ENCODE results near the gene ROR2.
A peak's percentile ranks its signal among the peaks of the same experiment; 100 is the strongest.
"Not testable (repeated sequence)": the region's sequence is repeated elsewhere in the genome, so short reads cannot be mapped to it uniquely, and the experiment has no call there.

ROR2 gene

DNA sequence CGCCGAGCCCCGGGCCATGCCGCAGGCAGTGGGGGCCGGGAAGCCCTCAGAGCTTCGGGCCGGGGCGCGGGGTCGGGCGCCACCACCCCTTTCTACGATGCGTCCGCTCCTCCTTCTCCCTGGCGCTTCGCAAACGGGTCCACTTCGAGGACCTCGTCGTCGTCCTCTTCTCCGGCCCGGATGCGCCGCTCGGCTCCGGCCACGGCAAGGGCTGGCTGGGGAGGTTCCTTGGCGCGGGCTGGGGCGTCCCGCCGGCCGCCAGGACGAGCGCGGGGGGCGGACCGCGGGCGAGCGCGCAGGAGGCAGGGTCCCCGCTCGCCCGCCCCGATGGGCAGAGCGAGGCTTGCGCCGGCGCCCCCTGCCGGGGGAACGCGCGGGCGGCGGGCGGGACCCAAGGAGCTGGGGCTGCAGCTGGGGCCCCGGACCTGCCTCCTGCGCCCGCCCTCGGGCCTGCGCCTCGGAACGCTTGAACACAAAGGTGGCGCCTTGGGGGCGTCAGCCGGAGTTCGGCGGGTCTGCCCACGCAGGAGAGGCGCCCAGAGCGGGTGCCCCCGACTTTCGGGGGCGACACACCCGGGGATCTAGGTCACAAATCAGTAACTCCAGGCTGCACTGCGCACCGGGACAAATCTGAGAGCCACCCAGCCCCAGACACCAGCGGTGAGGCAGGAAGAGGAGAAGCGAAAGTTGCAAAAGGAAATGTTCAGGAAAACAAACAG is at the start of gene ROR2:
ROR2 (minus strand) TSS at position 283 of the 719 bp plus-strand sequence.
- no peak for DNase-seq (ENCODE audit: low spot score)

DNA sequence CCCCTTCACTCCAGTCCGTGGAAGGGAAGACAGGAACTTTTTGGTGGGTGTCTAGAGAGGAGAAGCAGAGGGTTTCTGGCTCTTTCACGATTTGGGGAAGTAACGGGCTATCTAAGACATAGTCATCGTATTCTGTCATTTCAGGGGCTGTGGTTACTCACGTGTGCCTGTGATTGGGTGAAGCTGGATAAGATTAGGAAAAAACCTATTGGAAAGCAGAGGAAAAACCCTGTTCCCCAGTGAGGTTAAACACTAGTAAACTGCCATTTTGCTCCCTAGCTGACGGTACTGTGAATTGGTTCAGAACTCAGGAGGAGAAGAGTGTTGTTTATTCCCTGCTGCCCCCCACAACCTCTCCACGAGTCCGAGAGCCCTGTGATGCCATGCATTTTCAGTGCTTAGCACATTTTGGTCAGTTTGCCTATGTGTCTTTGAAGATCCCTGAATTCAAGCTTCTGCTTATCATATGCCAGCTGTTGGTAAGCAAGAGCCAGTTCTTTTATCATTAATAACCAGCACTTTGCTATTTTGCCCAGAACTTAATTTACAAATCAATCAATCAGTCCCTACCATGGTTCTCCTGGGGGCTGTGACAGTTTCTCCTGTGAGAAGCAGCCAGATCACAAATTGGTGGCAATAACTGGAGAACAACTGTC is 45.1 kb upstream of the ROR2 start:
- no peak for DNase-seq (ENCODE audit: low spot score)

DNA sequence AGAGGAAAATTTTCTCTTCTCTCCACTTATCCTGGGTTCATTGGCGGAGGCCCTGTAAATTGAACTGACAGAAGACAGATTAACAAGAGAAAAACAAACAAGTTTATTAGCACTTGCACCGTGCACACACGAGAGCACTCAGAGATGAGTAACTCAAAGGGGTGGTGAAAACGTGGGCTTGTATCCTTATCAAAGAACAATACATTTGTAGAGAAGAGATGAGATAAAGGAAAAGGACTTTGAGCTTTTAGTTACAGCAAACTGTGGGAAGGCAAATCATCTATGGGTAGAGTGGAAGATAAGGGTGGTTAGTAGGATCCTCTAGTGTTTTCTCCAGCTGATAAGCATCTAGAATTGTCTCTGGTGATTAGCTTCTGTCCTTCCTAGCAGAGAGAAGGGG is 44.4 kb upstream of the ROR2 start:
- DNase-seq (ENCODE audit: low spot score) = no peak

- peak; percentile 48 for DNase-seq (ENCODE audit: low spot score)
These were observed 42.5 kb upstream of the ROR2 start for GRCh38 chr9:91992461-91993041.

- DNase-seq (ENCODE audit: low spot score) = no peak
These were observed 41.8 kb upstream of the ROR2 start for GRCh38 chr9:91991721-91992341.

DNA sequence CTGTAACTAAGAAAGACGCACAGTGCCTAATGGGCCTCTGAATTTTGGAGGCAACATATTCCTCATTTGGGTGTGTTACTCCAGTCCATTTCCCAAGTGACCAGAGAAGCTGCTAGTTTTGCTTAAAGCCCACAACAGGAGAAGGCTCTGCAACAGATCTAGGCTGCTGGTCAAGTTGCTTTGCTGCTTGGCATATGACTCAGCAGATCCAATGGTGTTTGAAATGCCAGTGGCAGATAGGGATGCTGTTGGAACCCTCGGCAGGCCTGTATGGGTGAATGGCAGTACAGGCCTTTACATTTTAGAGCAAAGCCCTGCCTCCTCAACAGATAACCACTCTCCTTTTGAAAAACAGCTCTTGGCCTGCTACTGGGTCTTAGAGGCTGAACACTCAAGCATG is 36.2 kb upstream of the ROR2 start:
- DNase-seq (ENCODE audit: low spot score) = no peak

- no peak for DNase-seq (ENCODE audit: low spot score)
These were observed 35.7 kb upstream of the ROR2 start for GRCh38 chr9:91985692-91986091.

GRCh38 chr9:91978740-91979414 is 28.8 kb upstream of the ROR2 start:
- peak; percentile 86 for DNase-seq (ENCODE audit: low spot score)

DNA sequence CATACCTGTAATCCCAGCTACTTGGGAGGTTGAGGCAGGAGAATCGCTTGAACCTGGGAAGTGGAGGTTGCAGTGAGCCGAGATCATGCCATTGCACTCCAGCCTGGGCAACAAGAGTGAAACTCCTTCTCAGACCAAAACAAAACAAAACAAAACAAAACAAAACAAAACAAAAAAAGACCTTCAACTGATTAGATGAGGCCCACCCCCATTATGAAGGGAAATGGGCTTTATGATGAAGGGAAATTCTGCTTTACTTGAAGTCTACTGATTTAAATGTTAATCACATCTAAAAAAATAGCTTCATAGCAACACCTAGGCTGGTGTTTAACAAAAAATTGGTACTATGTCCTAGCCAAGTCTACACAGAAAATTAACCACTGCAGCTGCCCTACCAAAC is 25.2 kb upstream of the ROR2 start:
- not testable (repeated sequence) for DNase-seq (ENCODE audit: low spot score)

DNA sequence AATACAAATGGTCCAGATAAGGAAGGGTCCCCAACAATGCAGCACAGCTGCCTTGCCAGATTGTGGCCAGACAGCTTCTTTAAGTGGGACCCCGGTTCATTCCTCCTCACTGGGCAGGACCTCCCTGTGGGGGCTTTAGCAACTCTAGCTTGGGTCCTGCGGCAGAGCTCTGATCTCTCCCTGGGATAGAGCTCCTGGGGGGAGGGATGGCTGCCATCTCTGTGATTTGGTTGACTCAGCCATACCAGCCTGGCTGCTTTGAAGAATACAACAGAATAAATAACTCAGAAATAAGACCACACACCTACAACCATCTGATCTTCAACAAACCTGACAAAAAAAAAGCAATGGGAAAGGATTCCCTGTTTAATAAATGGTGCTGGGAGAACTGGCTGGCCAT is 22.7 kb upstream of the ROR2 start:
- DNase-seq (ENCODE audit: low spot score) = no peak

- no peak for DNase-seq (ENCODE audit: low spot score)
These were observed 22.1 kb upstream of the ROR2 start for GRCh38 chr9:91972076-91972626.

- DNase-seq (ENCODE audit: low spot score) = no peak
These were observed 17.2 kb upstream of the ROR2 start for GRCh38 chr9:91967259-91967658.

GRCh38 chr9:91966503-91966902 is 16.5 kb upstream of the ROR2 start:
- no peak for DNase-seq (ENCODE audit: low spot score)

GRCh38 chr9:91963711-91964240 is 13.7 kb upstream of the ROR2 start:
- DNase-seq (ENCODE audit: low spot score) = no peak

DNA sequence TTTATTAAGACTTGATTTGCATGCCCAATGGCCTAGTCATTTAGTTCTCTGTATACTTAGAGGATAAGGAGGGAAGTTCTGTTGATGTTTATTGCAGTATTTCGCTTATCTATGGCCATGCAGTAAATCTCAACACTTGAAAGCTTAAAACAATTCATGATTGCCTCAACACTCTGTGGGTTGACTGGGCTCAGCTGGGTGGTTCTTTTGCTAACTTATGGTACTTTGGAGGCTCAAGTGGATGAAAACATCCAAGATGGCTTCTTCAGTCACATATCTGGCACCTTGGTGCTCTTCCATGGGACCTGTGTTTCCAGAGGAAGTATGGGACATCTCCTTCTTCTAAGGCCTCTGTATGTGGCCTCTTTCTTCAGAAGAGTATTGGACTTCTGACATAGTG is 10.3 kb upstream of the ROR2 start:
- DNase-seq (ENCODE audit: low spot score) = no peak

GRCh38 chr9:91958174-91958573 is 8.1 kb upstream of the ROR2 start:
- DNase-seq (ENCODE audit: low spot score) = no peak

DNA sequence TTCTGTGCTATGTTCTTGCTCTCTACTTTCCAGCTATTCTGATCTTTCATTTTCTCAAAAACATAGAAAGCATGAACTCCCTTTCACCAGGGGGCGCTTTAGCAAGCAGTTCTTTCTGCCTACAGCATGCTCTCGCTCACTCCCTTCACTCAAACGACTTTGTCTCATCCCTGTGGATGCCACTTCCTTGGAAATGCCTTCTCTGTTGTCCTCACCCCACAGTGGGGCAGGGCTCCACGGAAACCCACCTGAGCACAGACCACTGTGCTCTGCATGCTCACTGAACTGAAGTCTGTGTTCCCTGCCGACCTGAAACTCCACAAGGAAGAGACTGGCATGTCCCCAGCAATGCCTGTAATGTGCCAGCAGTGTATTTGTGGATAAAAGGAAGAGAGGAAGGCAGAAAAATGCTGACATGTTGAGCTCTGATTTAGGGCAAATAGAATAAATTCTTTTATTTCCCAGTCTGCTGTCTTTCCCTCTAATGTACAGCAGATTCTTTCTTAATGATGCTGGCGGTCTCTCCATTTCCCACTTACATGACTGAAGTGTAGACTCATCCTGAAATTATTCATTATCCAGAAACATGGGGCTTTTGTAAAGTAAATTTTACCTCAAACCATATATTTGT is 4.9 kb upstream of the ROR2 start:
- DNase-seq (ENCODE audit: low spot score) = peak; percentile 60

- DNase-seq (ENCODE audit: low spot score) = no peak
These were observed 3.7 kb upstream of the ROR2 start for GRCh38 chr9:91953718-91954117.

DNA sequence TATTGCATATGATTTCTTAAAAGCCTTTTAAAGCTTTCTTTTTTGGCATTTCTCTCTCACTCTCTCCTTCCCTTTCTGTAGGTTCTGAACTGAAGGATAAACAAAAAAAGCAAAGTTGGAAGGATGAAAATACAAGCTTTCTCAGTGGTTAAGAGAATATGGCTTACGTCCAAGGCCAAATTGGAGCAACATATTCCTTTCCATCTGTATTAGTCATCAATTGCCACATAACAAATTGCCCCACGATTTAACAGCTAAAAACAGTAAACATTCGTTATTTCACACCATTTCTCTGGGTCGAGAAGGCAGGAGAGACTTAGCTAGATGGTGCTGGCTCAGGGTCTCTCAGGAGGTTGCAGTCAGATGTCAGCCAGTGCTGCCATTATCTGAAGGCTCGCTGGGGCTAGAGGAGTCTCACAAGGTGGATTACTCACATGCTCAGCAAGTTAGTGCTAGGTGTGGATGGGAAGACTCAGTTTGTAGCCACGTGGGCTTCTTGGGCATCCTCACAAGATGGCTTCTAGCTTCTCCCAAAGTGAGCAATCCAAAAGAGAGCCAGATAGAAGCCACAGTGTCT is 2.0 kb upstream of the ROR2 start:
- no peak for DNase-seq (ENCODE audit: low spot score)

GRCh38 chr9:91949392-91949945 is 559 bp downstream of the ROR2 start:
- no peak for DNase-seq (ENCODE audit: low spot score)

Data from COLO829 (cell line).